ENCODE results near the gene CDT1.
A peak's percentile ranks its signal among the peaks of the same experiment; 100 is the strongest.

The CDT1 gene

GRCh38 chr16:88755745-88756443 lies 47.7 kb upstream of the CDT1 start:
- H3K4me3 ChIP-seq (ENCODE audit: low read length in 2 of 2), result no peak overlapping the region
- H4K91ac ChIP-seq (ENCODE audit: low read depth, low read length, poor library complexity), result peak overlapping the region; percentile 25
- peak overlapping the region; percentile 41 for H3K18ac ChIP-seq (ENCODE audit: low read length)
- no peak for DNase-seq (ENCODE audit: low spot score)
- H2AFZ ChIP-seq (ENCODE audit: low read length), result peak overlapping the region; percentile 80
- H3K9ac ChIP-seq (ENCODE audit: low read depth, low read length, poor library complexity), result no peak overlapping the region
- H3K27me3 ChIP-seq (ENCODE audit: control insufficient read depth in 3 of 3, insufficient read depth in 3 of 3, low read depth in 1 of 3, low read length in 3 of 3), result no peaks in the 10 kb centered on the region
- no peak overlapping the region for H3K27ac ChIP-seq (replicated peaks; ENCODE audit: low read length)
- WGBS, 2 donors (ENCODE audit: extremely low coverage in 2 of 2, insufficient read length in 2 of 2, insufficient replicate concordance in 1 of 2), result no CpG with 5 or more reads among the region's 23 CpGs
- no peak overlapping the region for H3K23ac ChIP-seq (ENCODE audit: low read depth, low read length, poor library complexity)
- H3K9me3 ChIP-seq (replicated peaks in 1 of 2; ENCODE audit: control insufficient read depth in 2 of 2, insufficient read depth in 1 of 2, low read depth in 1 of 2, low read length in 2 of 2), result no peaks in the 10 kb centered on the region
- peak overlapping the region; percentile 48 for H2AK5ac ChIP-seq (ENCODE audit: low read depth, low read length)
- H3K4me1 ChIP-seq (ENCODE audit: control insufficient read depth in 2 of 2, insufficient read depth in 1 of 2, low read depth in 1 of 2, low read length in 2 of 2), result peaks cover 7 to 13% of the 10 kb centered on the region in 2 donors
- H2BK5ac ChIP-seq (ENCODE audit: low read length), result no peak overlapping the region
- no peak overlapping the region for H4K8ac ChIP-seq (ENCODE audit: low read depth, low read length)
- H3K14ac ChIP-seq (ENCODE audit: low read length), result peak overlapping the region; percentile 31
- peak overlapping the region; percentile 19 for H2BK15ac ChIP-seq (ENCODE audit: low read length)
- no peaks in the 10 kb centered on the region for H3K36me3 ChIP-seq (replicated peaks in 1 of 2; ENCODE audit: control insufficient read depth in 2 of 2, insufficient read depth in 2 of 2, low read length in 2 of 2)
- H3K79me1 ChIP-seq (ENCODE audit: low read depth, low read length), result no peaks in the 10 kb centered on the region
- no peak overlapping the region for H3K4me2 ChIP-seq (ENCODE audit: insufficient read depth, low read length, poor library complexity, severe bottlenecking)
- H2BK12ac ChIP-seq (ENCODE audit: low read length), result no peak overlapping the region
- H3K4ac ChIP-seq (ENCODE audit: low read length), result no peak overlapping the region
- H2BK120ac ChIP-seq (ENCODE audit: low read depth, low read length), result peak overlapping the region; percentile 19

GRCh38 chr16:88758227-88758943 lies 45.2 kb upstream of the CDT1 start:
- Histone ChIP-seq H4K8ac (ENCODE audit: low read depth, low read length) (no peak overlapping the region), H3K9ac (ENCODE audit: low read depth, low read length, poor library complexity) (no peak overlapping the region), H2BK15ac (ENCODE audit: low read length) (no peak overlapping the region), H3K79me1 (ENCODE audit: low read depth, low read length) (no peaks in the 10 kb centered on the region), H4K91ac (ENCODE audit: low read depth, low read length, poor library complexity) (no peak overlapping the region), H3K4me3 (ENCODE audit: low read length in 2 of 2) (peak overlapping the region in 1 of 2 donors; percentile 23), H2AK5ac (ENCODE audit: low read depth, low read length) (peak overlapping the region; percentile 96), H2BK5ac (ENCODE audit: low read length) (no peak overlapping the region), H3K23ac (ENCODE audit: low read depth, low read length, poor library complexity) (no peak overlapping the region), H2BK120ac (ENCODE audit: low read depth, low read length) (no peak overlapping the region), H3K4me2 (ENCODE audit: insufficient read depth, low read length, poor library complexity, severe bottlenecking) (no peak overlapping the region), H3K36me3 (replicated peaks in 1 of 2; ENCODE audit: control insufficient read depth in 2 of 2, insufficient read depth in 2 of 2, low read length in 2 of 2) (no peaks in the 10 kb centered on the region), H3K9me3 (replicated peaks in 1 of 2; ENCODE audit: control insufficient read depth in 2 of 2, insufficient read depth in 1 of 2, low read depth in 1 of 2, low read length in 2 of 2) (no peaks in the 10 kb centered on the region), H2BK12ac (ENCODE audit: low read length) (no peak overlapping the region), H3K4me1 (ENCODE audit: control insufficient read depth in 2 of 2, insufficient read depth in 1 of 2, low read depth in 1 of 2, low read length in 2 of 2) (peaks cover 14 to 23% of the 10 kb centered on the region in 2 donors), H3K14ac (ENCODE audit: low read length) (no peak overlapping the region), H3K27me3 (ENCODE audit: control insufficient read depth in 3 of 3, insufficient read depth in 3 of 3, low read depth in 1 of 3, low read length in 3 of 3) (no peaks in the 10 kb centered on the region), H3K27ac (replicated peaks; ENCODE audit: low read length) (no peak overlapping the region), H3K18ac (ENCODE audit: low read length) (peak overlapping the region; percentile 11), H2AFZ (ENCODE audit: low read length) (no peak overlapping the region), H3K4ac (ENCODE audit: low read length) (no peak overlapping the region)
- no CpG with 5 or more reads among the region's 13 CpGs for WGBS, 2 donors (ENCODE audit: extremely low coverage in 2 of 2, insufficient read length in 2 of 2, insufficient replicate concordance in 1 of 2)
- no peak for DNase-seq (ENCODE audit: low spot score)

DNA sequence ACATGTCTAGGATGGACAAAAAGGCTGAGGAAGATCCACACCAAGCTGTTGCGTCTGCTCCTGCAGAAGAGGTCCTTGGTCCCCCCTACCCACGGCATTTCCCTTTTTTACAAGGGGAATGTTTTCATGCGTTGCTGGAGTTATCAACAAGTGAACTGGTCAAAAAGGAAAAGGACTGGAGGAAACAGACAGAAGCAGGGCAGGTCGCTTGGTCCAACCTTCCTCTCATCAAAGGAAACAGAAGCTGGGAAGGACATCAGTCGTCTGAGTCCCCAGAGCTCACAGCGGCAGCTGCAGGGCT lies 44.7 kb upstream of the CDT1 start:
- Histone ChIP-seq H2AK5ac (ENCODE audit: low read depth, low read length) (no peak overlapping the region), H4K91ac (ENCODE audit: low read depth, low read length, poor library complexity) (no peak overlapping the region), H3K4me2 (ENCODE audit: insufficient read depth, low read length, poor library complexity, severe bottlenecking) (no peak overlapping the region), H3K4me1 (ENCODE audit: control insufficient read depth in 2 of 2, insufficient read depth in 1 of 2, low read depth in 1 of 2, low read length in 2 of 2) (peaks cover 19 to 24% of the 10 kb centered on the region in 2 donors), H3K23ac (ENCODE audit: low read depth, low read length, poor library complexity) (peak overlapping the region; percentile 77), H3K79me1 (ENCODE audit: low read depth, low read length) (no peaks in the 10 kb centered on the region), H2BK15ac (ENCODE audit: low read length) (no peak overlapping the region), H2BK5ac (ENCODE audit: low read length) (no peak overlapping the region), H3K4me3 (ENCODE audit: low read length in 2 of 2) (no peak overlapping the region), H3K36me3 (replicated peaks in 1 of 2; ENCODE audit: control insufficient read depth in 2 of 2, insufficient read depth in 2 of 2, low read length in 2 of 2) (no peaks in the 10 kb centered on the region), H3K18ac (ENCODE audit: low read length) (no peak overlapping the region), H2AFZ (ENCODE audit: low read length) (no peak overlapping the region), H3K14ac (ENCODE audit: low read length) (no peak overlapping the region), H2BK12ac (ENCODE audit: low read length) (no peak overlapping the region), H3K4ac (ENCODE audit: low read length) (no peak overlapping the region), H2BK120ac (ENCODE audit: low read depth, low read length) (no peak overlapping the region), H3K9me3 (replicated peaks in 1 of 2; ENCODE audit: control insufficient read depth in 2 of 2, insufficient read depth in 1 of 2, low read depth in 1 of 2, low read length in 2 of 2) (no peaks in the 10 kb centered on the region), H4K8ac (ENCODE audit: low read depth, low read length) (no peak overlapping the region), H3K27ac (replicated peaks; ENCODE audit: low read length) (no peak overlapping the region), H3K27me3 (ENCODE audit: control insufficient read depth in 3 of 3, insufficient read depth in 3 of 3, low read depth in 1 of 3, low read length in 3 of 3) (no peaks in the 10 kb centered on the region), H3K9ac (ENCODE audit: low read depth, low read length, poor library complexity) (no peak overlapping the region)
- no peak for DNase-seq (ENCODE audit: low spot score)
- no CpG with 5 or more reads among the region's 6 CpGs for WGBS, 2 donors (ENCODE audit: extremely low coverage in 2 of 2, insufficient read length in 2 of 2, insufficient replicate concordance in 1 of 2)

- Histone ChIP-seq H4K91ac (ENCODE audit: low read depth, low read length, poor library complexity) (no peak overlapping the region), H3K9me3 (replicated peaks in 1 of 2; ENCODE audit: control insufficient read depth in 2 of 2, insufficient read depth in 1 of 2, low read depth in 1 of 2, low read length in 2 of 2) (no peaks in the 10 kb centered on the region), H3K4me3 (ENCODE audit: low read length in 2 of 2) (no peak overlapping the region), H2BK15ac (ENCODE audit: low read length) (peak overlapping the region; percentile 79), H3K18ac (ENCODE audit: low read length) (peak overlapping the region; percentile 35), H3K9ac (ENCODE audit: low read depth, low read length, poor library complexity) (peak overlapping the region; percentile 50), H3K4me2 (ENCODE audit: insufficient read depth, low read length, poor library complexity, severe bottlenecking) (no peak overlapping the region), H3K27ac (replicated peaks; ENCODE audit: low read length) (no peak overlapping the region), H3K27me3 (ENCODE audit: control insufficient read depth in 3 of 3, insufficient read depth in 3 of 3, low read depth in 1 of 3, low read length in 3 of 3) (no peaks in the 10 kb centered on the region), H3K23ac (ENCODE audit: low read depth, low read length, poor library complexity) (peak overlapping the region; percentile 77), H2BK120ac (ENCODE audit: low read depth, low read length) (peak overlapping the region; percentile 42), H3K4me1 (ENCODE audit: control insufficient read depth in 2 of 2, insufficient read depth in 1 of 2, low read depth in 1 of 2, low read length in 2 of 2) (peaks cover 17 to 27% of the 10 kb centered on the region in 2 donors), H3K79me1 (ENCODE audit: low read depth, low read length) (no peaks in the 10 kb centered on the region), H3K4ac (ENCODE audit: low read length) (peak overlapping the region; percentile 31), H2BK5ac (ENCODE audit: low read length) (peak overlapping the region; percentile 78), H4K8ac (ENCODE audit: low read depth, low read length) (no peak overlapping the region), H3K36me3 (replicated peaks in 1 of 2; ENCODE audit: control insufficient read depth in 2 of 2, insufficient read depth in 2 of 2, low read length in 2 of 2) (no peaks in the 10 kb centered on the region), H2AFZ (ENCODE audit: low read length) (peak overlapping the region; percentile 59), H2AK5ac (ENCODE audit: low read depth, low read length) (peak overlapping the region; percentile 89), H2BK12ac (ENCODE audit: low read length) (peak overlapping the region; percentile 19), H3K14ac (ENCODE audit: low read length) (peak overlapping the region; percentile 50)
- no peak for DNase-seq (ENCODE audit: low spot score)
- WGBS, 2 donors (ENCODE audit: extremely low coverage in 2 of 2, insufficient read length in 2 of 2, insufficient replicate concordance in 1 of 2), result no CpG with 5 or more reads among the region's 26 CpGs
Observed at GRCh38 chr16:88759245-88759975, 44.2 kb upstream of the CDT1 start.

All from neuronal stem cell (in vitro differentiated cells).